Measurements from ENCODE around the gene AGPAT4. TPM values are rescaled to one million over a fixed set of nuclear protein-coding genes. Genes with fewer than 3 reads are reported as not detected.

Gene AGPAT4
- total RNA-seq, 1 experiment from 2014 or later, result 9.2 TPM

- no peaks in the 10 kb centered on the region for H3K4me1 ChIP-seq
- Mint-ChIP-seq H3K4me1 (ENCODE audit: low read depth, unreplicated experiment) (no peaks in the 10 kb centered on the region), H3K36me3 (ENCODE audit: insufficient read depth, unreplicated experiment) (peaks cover 6% of the 10 kb centered on the region), H3K4me3 (ENCODE audit: unreplicated experiment) (no peak overlapping the region), H3K9me3 (ENCODE audit: unreplicated experiment) (peaks cover 11% of the 10 kb centered on the region), H3K27ac (ENCODE audit: unreplicated experiment) (no peak overlapping the region), H3K27me3 (ENCODE audit: insufficient read depth, unreplicated experiment) (no peaks in the 10 kb centered on the region)
- ChIA-PET POLR2A (no interaction called here), CTCF (no interaction called here)
- H3K4me3 ChIP-seq (ENCODE audit: low read depth, low read length), result no peak overlapping the region
- DNase-seq, result no peak
- TF ChIP-seq, protein P1, sequence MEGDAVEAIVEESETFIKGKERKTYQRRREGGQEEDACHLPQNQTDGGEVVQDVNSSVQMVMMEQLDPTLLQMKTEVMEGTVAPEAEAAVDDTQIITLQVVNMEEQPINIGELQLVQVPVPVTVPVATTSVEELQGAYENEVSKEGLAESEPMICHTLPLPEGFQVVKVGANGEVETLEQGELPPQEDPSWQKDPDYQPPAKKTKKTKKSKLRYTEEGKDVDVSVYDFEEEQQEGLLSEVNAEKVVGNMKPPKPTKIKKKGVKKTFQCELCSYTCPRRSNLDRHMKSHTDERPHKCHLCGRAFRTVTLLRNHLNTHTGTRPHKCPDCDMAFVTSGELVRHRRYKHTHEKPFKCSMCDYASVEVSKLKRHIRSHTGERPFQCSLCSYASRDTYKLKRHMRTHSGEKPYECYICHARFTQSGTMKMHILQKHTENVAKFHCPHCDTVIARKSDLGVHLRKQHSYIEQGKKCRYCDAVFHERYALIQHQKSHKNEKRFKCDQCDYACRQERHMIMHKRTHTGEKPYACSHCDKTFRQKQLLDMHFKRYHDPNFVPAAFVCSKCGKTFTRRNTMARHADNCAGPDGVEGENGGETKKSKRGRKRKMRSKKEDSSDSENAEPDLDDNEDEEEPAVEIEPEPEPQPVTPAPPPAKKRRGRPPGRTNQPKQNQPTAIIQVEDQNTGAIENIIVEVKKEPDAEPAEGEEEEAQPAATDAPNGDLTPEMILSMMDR (IDR thresholded peaks at IDR 0.05; ENCODE audit: insufficient read depth in 1 of 2, low read depth in 1 of 2, low read length in 1 of 2, severe bottlenecking in 1 of 2, unreplicated experiment in 1 of 2), result no peak
- H3K9me3 ChIP-seq, result no peaks in the 10 kb centered on the region
- H3K27me3 ChIP-seq (replicated peaks; ENCODE audit: control insufficient read depth, insufficient read depth, low read length), result no peaks in the 10 kb centered on the region
- intact Hi-C loops (cut with micrococcal nuclease; ENCODE audit: unreplicated experiment), result no loop called here
- no TSS peak for BruUV-seq (replicated peaks)
- H3K36me3 ChIP-seq (ENCODE audit: control insufficient read depth, insufficient read depth, low read length), result no peaks in the 10 kb centered on the region
These were observed 81.0 kb downstream of the AGPAT4 start for GRCh38 chr6:161192636-161193411.

DNA sequence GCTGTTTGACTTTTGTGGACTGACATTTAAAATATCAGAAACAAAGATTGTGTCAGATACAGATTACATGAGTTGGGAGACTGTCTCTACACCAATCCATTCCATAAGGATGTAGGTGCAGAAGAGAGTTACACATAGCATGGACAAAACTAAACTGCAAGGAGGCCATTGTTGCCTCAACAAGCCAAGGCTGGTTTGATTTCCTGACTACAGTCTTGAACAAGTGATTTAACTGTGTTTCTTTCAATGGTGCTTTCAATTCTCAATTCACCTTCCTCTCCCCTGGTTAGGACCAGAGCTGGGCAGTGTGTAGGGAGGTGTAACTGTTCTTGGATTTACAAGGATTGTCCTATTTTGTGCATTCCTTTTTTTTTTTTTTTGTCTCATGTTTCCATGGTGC is 82.2 kb downstream of the AGPAT4 start:
- peaks cover 2% of the 10 kb centered on the region for H3K36me3 Mint-ChIP-seq (ENCODE audit: insufficient read depth, unreplicated experiment)
- CTCF ChIA-PET, result no interaction called here
- intact Hi-C loops (cut with micrococcal nuclease; ENCODE audit: unreplicated experiment), result no loop called here

GRCh38 chr6:161191007-161191406 is 82.9 kb downstream of the AGPAT4 start:
- Mint-ChIP-seq H3K9me3 (ENCODE audit: unreplicated experiment) (peaks cover 11% of the 10 kb centered on the region), H3K27me3 (ENCODE audit: insufficient read depth, unreplicated experiment) (no peaks in the 10 kb centered on the region), H3K4me3 (ENCODE audit: unreplicated experiment) (no peak overlapping the region), H3K4me1 (ENCODE audit: low read depth, unreplicated experiment) (no peaks in the 10 kb centered on the region), H3K36me3 (ENCODE audit: insufficient read depth, unreplicated experiment) (peaks cover 7% of the 10 kb centered on the region), H3K27ac (ENCODE audit: unreplicated experiment) (no peak overlapping the region)
- no TSS peak for BruUV-seq (replicated peaks)
- no peak overlapping the region for H3K4me3 ChIP-seq (ENCODE audit: low read depth, low read length)
- no peaks in the 10 kb centered on the region for H3K36me3 ChIP-seq (ENCODE audit: control insufficient read depth, insufficient read depth, low read length)
- ChIA-PET POLR2A (no interaction called here), CTCF (no interaction called here)
- no peak for DNase-seq
- intact Hi-C loops (cut with micrococcal nuclease; ENCODE audit: unreplicated experiment), result no loop called here
- H3K4me1 ChIP-seq, result no peaks in the 10 kb centered on the region
- no peaks in the 10 kb centered on the region for H3K27me3 ChIP-seq (replicated peaks; ENCODE audit: control insufficient read depth, insufficient read depth, low read length)
- TF ChIP-seq, protein P1 (IDR thresholded peaks at IDR 0.05; ENCODE audit: insufficient read depth in 1 of 2, low read depth in 1 of 2, low read length in 1 of 2, severe bottlenecking in 1 of 2, unreplicated experiment in 1 of 2), result no peak
- H3K9me3 ChIP-seq, result no peaks in the 10 kb centered on the region

More for the DNA sequence above, 82.2 kb downstream of the AGPAT4 start:
- TF ChIP-seq, protein P1 (IDR thresholded peaks at IDR 0.05; ENCODE audit: insufficient read depth in 1 of 2, low read depth in 1 of 2, low read length in 1 of 2, severe bottlenecking in 1 of 2, unreplicated experiment in 1 of 2), result no peak
- Histone ChIP-seq H3K4me3 (ENCODE audit: low read depth, low read length) (no peak overlapping the region), H3K9me3 (no peaks in the 10 kb centered on the region), H3K36me3 (ENCODE audit: control insufficient read depth, insufficient read depth, low read length) (no peaks in the 10 kb centered on the region), H3K4me1 (no peaks in the 10 kb centered on the region), H3K27me3 (replicated peaks; ENCODE audit: control insufficient read depth, insufficient read depth, low read length) (no peaks in the 10 kb centered on the region)
- POLR2A ChIA-PET, result no interaction called here
- Mint-ChIP-seq H3K4me3 (ENCODE audit: unreplicated experiment) (no peak overlapping the region), H3K27ac (ENCODE audit: unreplicated experiment) (no peak overlapping the region), H3K9me3 (ENCODE audit: unreplicated experiment) (peaks cover 11% of the 10 kb centered on the region), H3K27me3 (ENCODE audit: insufficient read depth, unreplicated experiment) (no peaks in the 10 kb centered on the region), H3K4me1 (ENCODE audit: low read depth, unreplicated experiment) (no peaks in the 10 kb centered on the region)
- no TSS peak for BruUV-seq (replicated peaks)
- no peak for DNase-seq
